Stimulated activated naive CD4-positive, alpha-beta T cell (primary cell): ENCODE data around the gene NPEPL1.

Source experiments
- DNase-seq, 6 experiments: peaks; one replicate each; lab custom pipeline; 2025; lab: John Stamatoyannopoulos, UW

The NPEPL1 gene

DNA sequence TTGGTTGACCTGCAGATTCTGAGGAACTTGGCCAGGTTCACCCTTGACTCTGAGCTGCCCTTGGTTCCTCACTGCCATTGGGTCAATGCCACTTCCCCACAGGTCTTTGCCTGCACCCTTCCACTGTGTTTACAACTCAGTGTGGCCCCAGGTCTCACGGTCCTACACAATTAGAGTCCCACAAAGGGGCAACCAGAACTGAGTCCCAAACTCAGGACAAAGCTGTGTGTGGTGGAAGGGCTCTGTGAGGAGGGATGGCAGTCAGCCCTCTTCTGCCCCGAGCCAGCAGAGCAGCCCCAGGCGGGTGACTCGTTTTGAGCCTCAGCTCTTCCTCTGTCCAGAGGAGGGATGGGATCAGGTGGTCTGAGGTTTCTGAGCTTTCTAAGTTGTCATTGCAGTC, 69.5 kb downstream of the NPEPL1 start:
- no peak for DNase-seq

DNA sequence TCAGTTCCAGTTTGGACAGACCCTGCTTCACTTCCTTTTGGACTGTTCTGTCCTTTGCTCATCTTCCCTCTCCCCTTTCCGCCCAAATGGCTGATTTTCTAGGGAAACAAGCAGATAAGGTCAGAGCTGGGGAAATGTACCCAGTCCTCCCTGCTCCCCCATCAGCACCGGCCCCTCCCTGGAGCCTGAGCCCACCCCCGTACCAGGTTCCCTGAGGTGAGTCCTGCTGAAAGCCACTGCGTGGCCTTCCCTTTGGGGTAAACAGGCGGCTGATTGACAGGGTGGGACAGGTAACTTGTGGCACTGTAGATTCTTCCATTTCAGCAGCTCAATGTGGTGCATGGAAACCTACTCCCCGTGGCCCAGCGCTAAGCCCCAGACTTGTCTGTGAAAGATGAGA, 70.5 kb downstream of the NPEPL1 start:
- DNase-seq: no peak
